Measurements from ENCODE around the gene CDH9.

GRCh38 chr5:27026801-27027200, 11.6 kb downstream of the CDH9 start:
- TF ChIP-seq POLR2A (IDR thresholded peaks at IDR 0.05), result no peak
- TF ChIP-seq CTCF (IDR thresholded peaks at IDR 0.05), result no peak
